GM23338 (cell line): ENCODE data around the gene FILIP1L.

ENCODE experiments used
- CREB1 ChIP-seq: fragments of 250-450 bp; sonication (Bioruptor Pico); IDR thresholded peaks from 2 replicates; pipeline ENCODE4 v1.5.0; 2020; ENCODE audit warnings: low read depth, mild to moderate bottlenecking, moderate library complexity
- EZH2 ChIP-seq: fragments of 200-600 bp; sonication (generic); IDR thresholded peaks from one replicate; pipeline ENCODE4 v1.8.0; 2017; ENCODE audit warnings: antibody characterized with exemption, mild to moderate bottlenecking, low read depth; ENCODE audit not compliant: unreplicated experiment
- EZH2phosphoT487 ChIP-seq: fragments of 200-600 bp; sonication (generic); IDR thresholded peaks from one replicate; pipeline ENCODE4 v1.8.1; 2018; ENCODE audit warnings: antibody characterized with exemption; ENCODE audit not compliant: unreplicated experiment
- JUNB ChIP-seq: IDR thresholded peaks from one replicate; pipeline ENCODE4 v1.6.1; 2016; ENCODE audit warnings: antibody characterized with exemption; ENCODE audit not compliant: unreplicated experiment
- NANOG ChIP-seq: IDR thresholded peaks from 2 replicates; pipeline ENCODE4 v1.6.1; 2016; ENCODE audit warnings: antibody characterized with exemption, borderline replicate concordance
- POLR2AphosphoS5 ChIP-seq: IDR thresholded peaks from 2 replicates; pipeline ENCODE4 v1.6.1; 2016; ENCODE audit warnings: antibody characterized with exemption, low read depth
- STAT1 ChIP-seq: IDR thresholded peaks from one replicate; pipeline ENCODE4 v1.6.1; 2016; ENCODE audit warnings: antibody characterized with exemption; ENCODE audit not compliant: unreplicated experiment
- ZNF114 ChIP-seq: fragments of 250-450 bp; sonication (Bioruptor Pico); IDR thresholded peaks from 2 replicates; pipeline ENCODE4 v1.5.0; 2020; ENCODE audit warnings: mild to moderate bottlenecking, moderate library complexity
- ZNF331 ChIP-seq: fragments of 250-450 bp; sonication (Bioruptor Pico); IDR thresholded peaks from 2 replicates; pipeline ENCODE4 v1.5.0; 2020; ENCODE audit warnings: low read depth, mild to moderate bottlenecking, moderate library complexity
- TF ChIP-seq, protein P1 (sequence below), 2 experiments: fragments of 200-600 bp in 1 of 2; sonication (generic) in 1 of 2; conservative IDR thresholded peaks; 2 replicates each; pipeline versions ENCODE4 v1.5.1 to v1.6.1; 2016 to 2017; ENCODE audit warnings: antibody characterized with exemption in 2 of 2, low read depth in 2 of 2, mild to moderate bottlenecking in 2 of 2, moderate library complexity in 1 of 2
- TF ChIP-seq, protein P2 (sequence below): IDR thresholded peaks from 2 replicates; pipeline ENCODE4 v1.6.1; 2016; ENCODE audit warnings: antibody characterized with exemption
- TF ChIP-seq, protein P3 (sequence below): IDR thresholded peaks from one replicate; pipeline ENCODE4 v1.6.1; 2018; ENCODE audit warnings: antibody characterized with exemption; ENCODE audit not compliant: unreplicated experiment

DNA sequence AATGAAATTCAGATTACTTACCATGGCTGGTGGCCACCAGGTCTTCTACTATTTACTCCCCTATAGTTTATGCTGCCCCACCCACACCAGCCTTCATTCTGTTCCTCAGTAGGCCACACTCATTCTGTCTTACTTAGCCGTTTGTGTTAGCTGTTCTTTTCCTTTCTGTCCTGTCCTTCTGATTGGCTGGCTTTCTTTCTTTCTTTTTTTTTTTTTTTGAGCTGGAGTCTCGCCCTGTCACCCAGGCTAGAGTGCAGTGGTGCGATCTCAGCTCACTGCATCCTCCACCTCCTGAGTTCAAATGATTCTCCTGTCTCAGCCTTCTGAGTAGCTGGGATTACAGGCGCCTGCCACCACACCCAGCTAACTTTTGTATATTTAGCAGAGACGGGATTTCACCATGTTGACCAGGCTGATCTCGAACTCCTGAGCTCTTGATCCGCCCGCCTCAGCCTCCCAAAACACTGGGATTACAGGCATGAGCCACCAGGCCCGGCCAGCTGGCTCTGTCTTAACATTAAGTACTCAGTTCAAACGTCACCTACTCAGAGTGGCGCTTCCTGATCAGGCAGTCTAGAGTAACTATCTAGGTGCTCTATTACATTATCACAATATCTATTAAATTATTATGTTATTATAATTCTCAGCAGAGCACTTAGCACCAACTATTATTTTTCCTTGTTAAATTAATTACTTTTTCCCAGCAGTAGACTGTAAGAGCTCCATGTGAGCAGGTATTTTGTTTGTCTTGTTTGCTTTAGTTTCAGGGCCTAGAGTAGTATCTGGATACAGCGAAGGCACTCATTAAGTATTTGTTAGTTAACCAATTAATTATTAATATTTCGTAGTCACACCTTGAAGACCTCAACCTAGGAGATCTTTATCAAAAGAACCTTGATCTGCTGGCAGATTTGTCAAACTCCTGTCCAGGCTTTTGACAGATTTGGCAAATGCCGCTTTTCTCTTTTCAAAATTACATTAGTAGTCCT is 290.3 kb downstream of the FILIP1L start:
- no peak for TF ChIP-seq EZH2phosphoT487
- no peak for TF ChIP-seq ZNF331 (CRISPR knock-in tag)
- TF ChIP-seq, protein P1, sequence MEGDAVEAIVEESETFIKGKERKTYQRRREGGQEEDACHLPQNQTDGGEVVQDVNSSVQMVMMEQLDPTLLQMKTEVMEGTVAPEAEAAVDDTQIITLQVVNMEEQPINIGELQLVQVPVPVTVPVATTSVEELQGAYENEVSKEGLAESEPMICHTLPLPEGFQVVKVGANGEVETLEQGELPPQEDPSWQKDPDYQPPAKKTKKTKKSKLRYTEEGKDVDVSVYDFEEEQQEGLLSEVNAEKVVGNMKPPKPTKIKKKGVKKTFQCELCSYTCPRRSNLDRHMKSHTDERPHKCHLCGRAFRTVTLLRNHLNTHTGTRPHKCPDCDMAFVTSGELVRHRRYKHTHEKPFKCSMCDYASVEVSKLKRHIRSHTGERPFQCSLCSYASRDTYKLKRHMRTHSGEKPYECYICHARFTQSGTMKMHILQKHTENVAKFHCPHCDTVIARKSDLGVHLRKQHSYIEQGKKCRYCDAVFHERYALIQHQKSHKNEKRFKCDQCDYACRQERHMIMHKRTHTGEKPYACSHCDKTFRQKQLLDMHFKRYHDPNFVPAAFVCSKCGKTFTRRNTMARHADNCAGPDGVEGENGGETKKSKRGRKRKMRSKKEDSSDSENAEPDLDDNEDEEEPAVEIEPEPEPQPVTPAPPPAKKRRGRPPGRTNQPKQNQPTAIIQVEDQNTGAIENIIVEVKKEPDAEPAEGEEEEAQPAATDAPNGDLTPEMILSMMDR (conservative IDR thresholded peaks at IDR 0.05; ENCODE audit: low read depth in 2 of 2) = no peak
- no peak for TF ChIP-seq POLR2AphosphoS5
- TF ChIP-seq, protein P2, sequence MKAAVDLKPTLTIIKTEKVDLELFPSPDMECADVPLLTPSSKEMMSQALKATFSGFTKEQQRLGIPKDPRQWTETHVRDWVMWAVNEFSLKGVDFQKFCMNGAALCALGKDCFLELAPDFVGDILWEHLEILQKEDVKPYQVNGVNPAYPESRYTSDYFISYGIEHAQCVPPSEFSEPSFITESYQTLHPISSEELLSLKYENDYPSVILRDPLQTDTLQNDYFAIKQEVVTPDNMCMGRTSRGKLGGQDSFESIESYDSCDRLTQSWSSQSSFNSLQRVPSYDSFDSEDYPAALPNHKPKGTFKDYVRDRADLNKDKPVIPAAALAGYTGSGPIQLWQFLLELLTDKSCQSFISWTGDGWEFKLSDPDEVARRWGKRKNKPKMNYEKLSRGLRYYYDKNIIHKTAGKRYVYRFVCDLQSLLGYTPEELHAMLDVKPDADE = no peak
- TF ChIP-seq, protein P3, sequence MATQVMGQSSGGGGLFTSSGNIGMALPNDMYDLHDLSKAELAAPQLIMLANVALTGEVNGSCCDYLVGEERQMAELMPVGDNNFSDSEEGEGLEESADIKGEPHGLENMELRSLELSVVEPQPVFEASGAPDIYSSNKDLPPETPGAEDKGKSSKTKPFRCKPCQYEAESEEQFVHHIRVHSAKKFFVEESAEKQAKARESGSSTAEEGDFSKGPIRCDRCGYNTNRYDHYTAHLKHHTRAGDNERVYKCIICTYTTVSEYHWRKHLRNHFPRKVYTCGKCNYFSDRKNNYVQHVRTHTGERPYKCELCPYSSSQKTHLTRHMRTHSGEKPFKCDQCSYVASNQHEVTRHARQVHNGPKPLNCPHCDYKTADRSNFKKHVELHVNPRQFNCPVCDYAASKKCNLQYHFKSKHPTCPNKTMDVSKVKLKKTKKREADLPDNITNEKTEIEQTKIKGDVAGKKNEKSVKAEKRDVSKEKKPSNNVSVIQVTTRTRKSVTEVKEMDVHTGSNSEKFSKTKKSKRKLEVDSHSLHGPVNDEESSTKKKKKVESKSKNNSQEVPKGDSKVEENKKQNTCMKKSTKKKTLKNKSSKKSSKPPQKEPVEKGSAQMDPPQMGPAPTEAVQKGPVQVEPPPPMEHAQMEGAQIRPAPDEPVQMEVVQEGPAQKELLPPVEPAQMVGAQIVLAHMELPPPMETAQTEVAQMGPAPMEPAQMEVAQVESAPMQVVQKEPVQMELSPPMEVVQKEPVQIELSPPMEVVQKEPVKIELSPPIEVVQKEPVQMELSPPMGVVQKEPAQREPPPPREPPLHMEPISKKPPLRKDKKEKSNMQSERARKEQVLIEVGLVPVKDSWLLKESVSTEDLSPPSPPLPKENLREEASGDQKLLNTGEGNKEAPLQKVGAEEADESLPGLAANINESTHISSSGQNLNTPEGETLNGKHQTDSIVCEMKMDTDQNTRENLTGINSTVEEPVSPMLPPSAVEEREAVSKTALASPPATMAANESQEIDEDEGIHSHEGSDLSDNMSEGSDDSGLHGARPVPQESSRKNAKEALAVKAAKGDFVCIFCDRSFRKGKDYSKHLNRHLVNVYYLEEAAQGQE = no peak
- TF ChIP-seq EZH2 = no peak
- no peak for TF ChIP-seq JUNB
- TF ChIP-seq NANOG = no peak
- TF ChIP-seq CREB1 (CRISPR knock-in tag) = no peak
- TF ChIP-seq ZNF114 (CRISPR knock-in tag) = no peak
- TF ChIP-seq STAT1 = no peak
